ENCODE measurements around the gene ARL2BP.

GRCh38 chr16:57277586-57277985 is 32.5 kb downstream of the ARL2BP start:
- TF ChIP-seq CTCF (IDR thresholded peaks at IDR 0.05) (no peak), POLR2A (IDR thresholded peaks at IDR 0.05) (no peak)

All from esophagus squamous epithelium (tissue), 4 donors.